Thyroid gland (tissue), 4 donors: ENCODE results near the gene MAML3. TPM values are rescaled to one million over a fixed set of nuclear protein-coding genes. Genes with fewer than 3 reads are reported as not detected.

Source experiments
- DNase-seq, 2 donors: peaks; one replicate each; pipeline ENCODE4 v3.0.0-alpha.2; 2019
- H3K27ac ChIP-seq, 3 donors: fragments of 200-600 bp; sonication (generic); 1 replicate in 2 of 3; 2 replicates in 1 of 3; pipeline ENCODE4 v1.5.1; 2016 to 2019; ENCODE audit warnings: mild to moderate bottlenecking in 1 of 3, moderate library complexity in 1 of 3
- H3K27me3 ChIP-seq: fragments of 200-600 bp; sonication (generic); one replicate; pipeline ENCODE4 v1.5.1; 2019
- H3K36me3 ChIP-seq, 2 donors: fragments of 200-600 bp; sonication (generic); one replicate each; pipeline ENCODE4 v1.5.1; 2016 to 2019
- H3K4me1 ChIP-seq, 2 donors: fragments of 200-600 bp; sonication (generic); one replicate each; pipeline ENCODE4 v1.5.1; 2017 to 2019
- H3K4me3 ChIP-seq, 3 donors: fragments of 200-600 bp; sonication (generic); replicated peaks in 1 of 3; 1 replicate in 2 of 3; 2 replicates in 1 of 3; pipeline ENCODE4 v1.5.1; 2016; ENCODE audit warnings: mild to moderate bottlenecking in 1 of 3
- H3K9me3 ChIP-seq: fragments of 200-600 bp; sonication (generic); one replicate; pipeline ENCODE4 v1.5.1; 2017
- CTCF ChIP-seq, 6 experiments: fragments of 200-600 bp in 3 of 6; fragments of 450-650 bp in 3 of 6; sonication (generic) in 3 of 6; IDR thresholded peaks; one replicate each; pipeline ENCODE4 v1.5.1; 2016 to 2019; ENCODE audit warnings: antibody characterized with exemption in 6 of 6, mild to moderate bottlenecking in 2 of 6, inconsistent platforms in 1 of 6, moderate library complexity in 1 of 6
- POLR2A ChIP-seq, 2 donors: fragments of 450-650 bp; IDR thresholded peaks; one replicate each; pipeline ENCODE4 v1.6.1; 2017; ENCODE audit warnings: antibody characterized with exemption in 2 of 2, mild to moderate bottlenecking in 2 of 2, moderate library complexity in 1 of 2
- WGBS, 2 donors: methylation state at CpG; one replicate each; pipeline ENCODE4 v1.1.5; 2017; 5-methylcytosine and 5-hydroxymethylcytosine counted together
- intact Hi-C: fragments of 100-400 bp; cut with DNase I; formaldehyde crosslinking; loops from one replicate; pipeline ENCODE4 v1.15.1; 2023
- total RNA-seq, 4 donors: library from RNA; depleted of rRNA; stranded (reverse); fragments of >200 nt; gene quantifications; one replicate each; pipeline ENCODE4 v1.2.3, GENCODE V29; 2016

Gene MAML3
- total RNA-seq, 4 donors from 2014 or later: 5.7 to 14.1 (median 11.4) TPM

GRCh38 chr4:139833151-139833910, 320.7 kb downstream of the MAML3 start:
- intact Hi-C loops: no loop called here
- TF ChIP-seq POLR2A (IDR thresholded peaks at IDR 0.05) (no peak), CTCF (IDR thresholded peaks at IDR 0.05) (no peak)
- 70 to 71% methylated on average over 21 of the region's 21 CpGs for WGBS, 2 donors
- no peaks in the 10 kb centered on the region for H3K27me3 ChIP-seq
- no peaks in the 10 kb centered on the region for H3K9me3 ChIP-seq
- H3K27ac ChIP-seq: no peak overlapping the region
- H3K4me1 ChIP-seq: peaks cover 12 to 13% of the 10 kb centered on the region in 2 donors
- no peak for DNase-seq
- no peaks in the 10 kb centered on the region for H3K36me3 ChIP-seq
- H3K4me3 ChIP-seq: no peak overlapping the region

- Histone ChIP-seq H3K4me1 (no peaks in the 10 kb centered on the region), H3K27ac (no peak overlapping the region), H3K9me3 (no peaks in the 10 kb centered on the region), H3K4me3 (no peak overlapping the region), H3K36me3 (no peaks in the 10 kb centered on the region), H3K27me3 (no peaks in the 10 kb centered on the region)
- intact Hi-C loops: no loop called here
- 82 to 87% methylated on average over 7 of the region's 7 CpGs for WGBS, 2 donors
- no peak for DNase-seq
- TF ChIP-seq CTCF (IDR thresholded peaks at IDR 0.05): no peak
- no peak for TF ChIP-seq POLR2A (IDR thresholded peaks at IDR 0.05)
These were observed 324.9 kb downstream of the MAML3 start for GRCh38 chr4:139828966-139829664.

DNA sequence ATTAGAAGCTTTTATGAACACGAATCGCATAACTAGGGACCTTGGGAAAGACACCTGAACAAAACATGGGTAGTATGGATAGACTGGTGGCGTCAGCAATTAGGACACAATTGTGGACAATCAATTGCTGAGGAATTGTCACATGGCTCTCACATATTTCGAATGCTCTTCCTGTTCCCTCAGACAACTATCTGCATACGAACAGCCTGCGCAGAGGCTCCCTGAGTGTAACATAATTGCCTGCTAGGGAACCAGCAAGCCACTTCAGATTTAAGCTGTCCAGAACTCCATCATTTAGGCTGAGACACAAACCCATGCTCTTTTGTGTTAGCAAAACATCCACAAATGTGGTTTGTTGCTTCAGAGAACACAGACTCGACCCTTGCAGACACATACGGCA, 327.6 kb downstream of the MAML3 start:
- DNase-seq: no peak
- no peaks in the 10 kb centered on the region for H3K36me3 ChIP-seq
- H3K27ac ChIP-seq: no peak overlapping the region
- WGBS, 2 donors: 90 to 92% methylated on average over 8 of the region's 8 CpGs
- no peak overlapping the region for H3K4me3 ChIP-seq
- no peak for TF ChIP-seq CTCF (IDR thresholded peaks at IDR 0.05)
- TF ChIP-seq POLR2A (IDR thresholded peaks at IDR 0.05): no peak
- no peaks in the 10 kb centered on the region for H3K4me1 ChIP-seq
- no peaks in the 10 kb centered on the region for H3K9me3 ChIP-seq
- intact Hi-C loops: no loop called here
- H3K27me3 ChIP-seq: no peaks in the 10 kb centered on the region

- no peak for DNase-seq
- no peaks in the 10 kb centered on the region for H3K27me3 ChIP-seq
- TF ChIP-seq POLR2A (IDR thresholded peaks at IDR 0.05) (no peak), CTCF (IDR thresholded peaks at IDR 0.05) (no peak)
- no peaks in the 10 kb centered on the region for H3K9me3 ChIP-seq
- intact Hi-C loops: no loop called here
- no peaks in the 10 kb centered on the region for H3K4me1 ChIP-seq
- H3K27ac ChIP-seq: no peak overlapping the region
- WGBS, 2 donors: 67 to 74% methylated on average over 13 of the region's 13 CpGs
- no peak overlapping the region for H3K4me3 ChIP-seq
- no peaks in the 10 kb centered on the region for H3K36me3 ChIP-seq
These were observed 328.4 kb downstream of the MAML3 start for GRCh38 chr4:139825523-139826014.
